GM19240 (cell line): ENCODE results near the gene ZFC3H1.

Experiments used
- DNase-seq: peaks from one replicate; pipeline ENCODE4 v3.0.0; 2011; ENCODE audit warnings: low spot score; ENCODE audit not compliant: insufficient read length

ZFC3H1 gene

DNA sequence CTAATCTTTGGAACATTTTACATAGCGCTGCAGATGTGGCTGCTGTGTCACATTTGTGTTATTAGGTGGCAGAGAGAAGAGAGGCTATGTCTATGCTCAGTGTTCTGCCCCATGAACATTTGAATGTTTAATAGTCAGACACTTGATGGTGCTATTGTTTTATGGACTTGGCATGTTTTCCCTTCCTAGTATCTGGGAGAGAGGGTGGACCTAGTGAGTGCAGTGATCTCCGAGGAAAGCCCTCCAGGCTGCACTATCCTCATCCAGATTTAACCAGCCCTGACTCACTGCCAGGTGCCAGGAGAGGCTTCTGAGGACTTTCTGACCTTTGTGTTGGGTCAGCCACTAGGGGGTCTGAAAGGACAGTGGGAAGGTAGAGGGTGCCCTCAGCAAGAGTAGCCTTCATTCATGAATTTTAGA is 24.3 kb downstream of the ZFC3H1 start:
- no peak for DNase-seq

DNA sequence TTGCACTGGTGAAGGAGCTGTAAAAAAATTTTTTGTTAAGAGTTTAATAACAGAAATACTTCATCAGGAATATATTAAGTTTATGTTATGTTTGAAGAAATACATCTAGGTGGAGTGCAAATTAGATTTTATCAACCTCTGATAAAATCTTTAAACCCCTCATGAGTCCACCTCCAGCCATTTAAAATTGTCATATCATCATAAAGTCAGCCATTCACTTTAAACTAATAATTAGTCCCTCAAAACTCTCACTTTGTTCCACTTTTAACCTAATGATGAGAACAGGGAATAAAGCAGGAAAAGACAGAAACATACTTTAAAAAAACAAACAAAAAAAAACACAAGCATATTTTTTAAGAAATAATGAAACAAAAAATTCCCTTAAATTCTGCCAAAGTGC is 25.1 kb downstream of the ZFC3H1 start:
- no peak for DNase-seq

DNA sequence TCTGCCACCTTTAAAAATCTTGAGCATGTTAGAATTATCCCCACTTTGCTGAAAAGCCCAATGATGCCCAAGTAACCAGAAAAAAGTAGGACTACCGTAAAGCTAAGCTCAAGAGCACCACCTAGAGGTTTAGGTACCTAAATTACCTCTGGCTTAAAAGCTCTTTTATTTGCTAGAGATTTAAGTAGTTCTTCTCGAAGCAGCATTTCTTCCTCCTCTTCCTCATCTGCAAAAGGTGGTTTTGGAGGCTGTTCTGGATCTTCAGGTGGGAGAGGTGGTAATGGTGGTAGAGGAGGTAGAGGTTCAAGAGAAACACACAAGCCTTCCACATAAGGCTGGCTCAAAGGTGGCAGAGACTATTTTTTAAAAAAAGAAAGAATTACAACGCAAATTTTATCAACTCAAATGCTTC is 26.9 kb downstream of the ZFC3H1 start:
- DNase-seq = peak; percentile 12

DNA sequence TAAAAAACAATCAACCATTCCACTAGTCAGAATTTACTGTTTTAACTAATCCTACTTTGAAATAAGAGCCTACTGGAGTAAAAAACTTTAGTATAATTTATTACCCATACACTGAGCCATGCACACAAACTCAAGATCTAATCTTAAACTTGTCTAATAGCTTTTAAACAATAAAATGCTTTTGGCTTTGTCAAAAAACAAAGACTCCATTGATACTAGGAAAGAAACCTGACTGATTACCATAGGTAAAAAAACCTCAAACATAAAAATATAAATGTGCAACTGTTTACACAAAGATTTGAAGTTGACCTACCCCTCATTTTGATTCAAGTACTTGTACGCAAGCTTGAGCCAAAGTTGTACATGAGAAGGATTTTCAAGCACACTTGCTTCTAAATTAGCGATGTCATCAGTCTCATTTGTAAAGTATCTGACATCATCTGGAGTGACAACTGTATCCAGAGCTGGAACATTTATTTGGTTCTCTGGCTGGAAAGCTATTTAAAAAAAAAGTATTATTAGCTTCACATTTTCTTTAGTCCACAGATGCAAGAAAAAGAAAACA is 36.1 kb downstream of the ZFC3H1 start:
- DNase-seq = no peak

DNA sequence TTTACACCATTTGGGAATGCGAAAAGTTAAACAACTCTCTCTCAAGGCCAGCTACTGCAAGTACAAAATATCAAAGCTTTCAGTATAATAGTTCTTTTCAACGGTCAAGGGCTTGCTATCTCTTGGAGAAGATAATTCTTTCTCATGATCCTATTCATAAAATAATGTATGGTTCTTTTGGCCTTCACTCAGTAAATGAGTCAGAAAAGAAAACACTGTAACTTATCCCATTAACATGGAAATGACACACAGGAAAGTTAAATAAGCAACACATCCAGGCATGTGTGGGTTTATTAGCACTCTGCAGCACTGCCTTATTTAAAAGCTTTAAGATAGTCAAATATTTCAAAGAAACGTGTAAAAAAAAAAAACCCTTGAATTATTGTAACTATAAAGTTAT is 36.9 kb downstream of the ZFC3H1 start:
- DNase-seq = no peak

DNA sequence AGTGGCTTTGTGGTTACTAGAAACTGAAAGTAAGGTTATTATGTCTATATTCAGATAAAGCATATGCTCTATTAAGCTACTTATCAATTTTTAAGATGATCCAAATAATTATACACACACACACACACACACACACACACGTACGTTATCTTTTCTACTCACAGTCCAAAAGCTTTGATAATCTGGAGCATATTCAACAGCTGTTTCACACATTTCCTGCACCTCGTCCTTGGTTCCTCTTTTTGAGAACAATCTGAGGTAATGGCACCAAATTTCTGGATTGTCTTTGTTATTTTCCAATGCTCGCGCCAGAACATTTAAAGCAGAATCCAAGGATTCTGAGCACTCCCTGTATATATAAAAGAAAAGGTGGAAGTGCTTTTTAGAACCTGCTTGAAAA is 37.5 kb downstream of the ZFC3H1 start:
- DNase-seq = no peak

DNA sequence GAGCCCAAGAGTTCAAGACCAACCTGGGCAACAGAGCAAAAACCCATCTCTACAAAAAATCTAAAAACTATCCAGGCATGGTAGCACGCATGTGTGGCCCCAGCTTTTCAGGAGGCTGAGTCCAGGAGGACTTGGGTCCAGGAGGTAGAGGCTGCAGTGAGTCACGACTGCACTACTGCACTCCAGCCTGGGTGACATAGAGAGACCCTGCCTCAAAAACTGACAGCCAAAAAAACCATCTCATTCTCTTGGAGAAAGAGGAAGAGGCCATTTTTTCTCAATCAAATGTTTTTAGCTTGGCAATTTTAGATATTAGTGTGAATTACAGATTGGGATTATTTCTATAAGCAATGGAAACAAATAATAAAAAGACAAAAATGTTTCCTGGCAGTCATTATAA is 38.2 kb downstream of the ZFC3H1 start:
- DNase-seq = no peak

DNA sequence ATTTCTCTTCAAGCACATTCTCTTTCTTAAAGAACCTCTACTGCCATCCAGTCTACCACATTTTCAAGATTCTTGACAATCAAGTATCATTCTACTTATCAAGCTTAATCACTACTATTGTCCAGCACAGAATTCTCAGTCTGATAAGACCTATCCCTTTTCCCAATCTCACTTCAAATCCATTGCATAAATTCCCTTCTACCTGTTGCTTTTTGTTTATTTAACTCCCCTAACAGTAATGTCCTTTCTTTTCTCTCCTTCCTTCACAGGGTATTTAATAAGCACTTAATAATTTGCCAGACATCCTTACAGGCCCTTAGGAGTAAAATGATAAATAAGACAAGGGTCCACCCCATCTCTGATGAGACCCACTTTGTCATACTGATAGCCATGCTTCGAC is 41.7 kb downstream of the ZFC3H1 start:
- DNase-seq = no peak

DNA sequence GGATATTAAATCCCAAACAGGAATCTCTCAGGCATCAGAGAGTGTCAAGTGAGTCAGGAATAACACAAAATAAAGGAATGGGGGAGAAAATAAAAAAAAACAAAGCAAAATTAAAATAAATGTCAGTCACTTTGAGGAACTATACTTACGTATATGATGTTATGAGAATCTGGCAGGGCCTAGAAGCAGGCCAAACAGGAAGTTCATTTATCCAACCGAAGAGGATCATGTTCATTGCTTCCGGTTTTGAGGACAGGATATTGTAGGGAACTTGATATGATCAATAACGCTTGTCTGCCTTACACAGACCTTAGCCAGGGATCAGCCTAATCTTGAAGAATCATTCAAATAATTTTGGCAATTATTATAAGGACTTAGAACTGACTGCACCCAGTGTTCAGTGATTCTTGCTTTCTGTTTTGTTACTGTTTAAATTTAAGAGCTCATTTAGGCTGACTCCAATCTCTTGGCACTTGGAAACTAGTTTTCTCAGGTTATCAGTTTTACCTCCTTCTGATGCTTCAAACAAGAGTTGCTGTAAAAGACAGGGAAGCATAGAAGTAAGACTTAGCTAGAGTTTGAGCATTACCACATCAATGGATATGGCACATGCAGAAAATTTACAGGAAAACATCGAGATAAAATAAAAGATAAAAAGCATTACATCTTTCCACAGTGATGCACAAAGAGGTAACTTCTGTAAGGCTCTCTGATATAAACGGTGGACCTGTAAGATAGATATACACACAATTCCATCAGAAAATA is 53.4 kb downstream of the ZFC3H1 start:
- no peak for DNase-seq

DNA sequence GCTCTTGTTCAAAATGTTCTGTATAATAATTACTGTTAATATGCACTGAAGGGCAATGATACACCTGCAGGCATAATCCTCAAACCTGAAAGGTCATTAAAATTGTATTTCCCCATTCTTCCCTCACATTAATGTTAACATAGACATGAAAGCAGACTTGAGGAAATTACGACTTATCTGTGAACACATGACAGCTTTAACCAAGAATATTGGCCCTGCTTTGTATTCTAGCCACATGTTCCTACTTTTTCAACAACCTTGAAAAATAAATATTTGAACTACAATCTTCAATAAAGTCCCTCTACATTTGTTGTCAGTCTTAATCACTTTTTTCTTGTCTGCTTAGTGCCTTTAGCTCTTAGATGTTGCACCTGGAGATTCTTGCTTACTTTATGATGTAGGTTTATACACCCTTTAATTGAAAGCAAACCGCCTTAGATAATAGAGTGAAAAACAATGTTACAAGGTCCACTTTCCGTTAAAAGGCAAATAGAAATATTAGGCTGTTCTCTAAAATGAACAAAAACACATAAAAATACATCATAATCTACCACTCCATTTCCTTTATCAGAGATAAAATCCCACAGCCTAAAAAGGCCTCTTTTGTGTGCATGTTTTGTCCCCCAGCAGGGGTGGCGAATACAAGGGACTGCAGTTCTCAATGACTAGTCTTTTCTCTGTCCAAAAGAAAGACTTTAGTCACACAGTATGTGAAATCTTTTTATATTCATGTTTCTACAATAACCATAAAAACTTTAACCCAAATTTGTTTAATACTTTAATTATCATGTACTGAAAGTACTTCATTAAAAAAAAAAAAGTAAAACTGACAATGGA is 55.9 kb downstream of the ZFC3H1 start:
- no peak for DNase-seq

DNA sequence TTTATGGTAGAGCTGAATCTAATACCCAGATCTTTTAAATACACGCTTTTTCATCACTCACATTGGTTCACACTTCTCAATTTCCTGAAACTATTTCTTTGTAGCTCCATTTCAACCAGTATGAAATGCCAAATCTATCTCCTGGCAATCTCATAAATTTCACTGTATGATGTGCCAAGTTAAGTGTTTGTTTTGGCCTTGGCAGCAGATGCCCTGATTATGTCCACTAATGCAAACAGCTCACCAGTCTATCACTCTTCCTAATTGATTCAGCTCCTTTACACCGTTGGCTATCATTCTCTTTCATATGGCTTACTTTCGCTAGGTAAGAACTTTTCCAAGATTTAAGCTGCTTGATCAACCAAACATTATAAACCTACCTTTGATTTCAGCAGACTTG is 58.6 kb downstream of the ZFC3H1 start:
- no peak for DNase-seq

DNA sequence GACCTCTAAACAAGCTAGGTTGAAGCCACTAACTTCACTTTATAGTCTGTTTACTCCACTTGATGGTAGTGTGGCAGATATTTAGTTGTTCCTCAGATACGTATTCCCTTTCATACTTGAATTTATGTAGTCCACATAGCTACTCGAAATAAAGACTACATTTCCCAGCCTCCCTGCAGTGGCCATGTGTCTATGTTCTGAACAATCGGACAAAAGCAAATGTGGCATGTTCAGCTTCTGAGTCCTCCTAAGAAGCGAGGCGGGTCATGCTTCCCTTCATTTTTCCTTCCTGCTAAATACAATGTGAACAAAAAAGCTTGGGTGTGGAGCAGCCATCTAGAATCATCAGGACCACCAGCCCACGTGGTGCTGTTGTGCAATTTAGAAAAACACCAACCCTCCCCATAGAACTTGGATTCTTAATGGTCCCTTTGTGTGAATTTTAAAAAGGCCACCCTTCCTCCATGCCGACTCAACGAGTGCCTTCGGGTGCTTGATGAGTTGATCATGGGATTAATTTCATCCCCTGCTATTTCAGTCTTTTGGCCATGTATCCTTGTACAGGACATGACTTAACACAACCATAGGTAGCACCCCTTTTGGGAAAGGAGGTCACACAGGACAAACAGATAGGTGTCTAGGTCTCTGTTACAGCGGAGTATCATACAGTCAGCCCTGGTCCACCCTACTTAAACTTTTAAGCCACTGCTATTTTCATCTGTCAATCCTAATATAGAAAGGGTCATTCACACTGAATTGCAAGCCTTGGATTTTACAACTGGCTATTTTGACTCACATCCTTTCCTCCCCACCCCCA is 60.7 kb downstream of the ZFC3H1 start:
- no peak for DNase-seq

DNA sequence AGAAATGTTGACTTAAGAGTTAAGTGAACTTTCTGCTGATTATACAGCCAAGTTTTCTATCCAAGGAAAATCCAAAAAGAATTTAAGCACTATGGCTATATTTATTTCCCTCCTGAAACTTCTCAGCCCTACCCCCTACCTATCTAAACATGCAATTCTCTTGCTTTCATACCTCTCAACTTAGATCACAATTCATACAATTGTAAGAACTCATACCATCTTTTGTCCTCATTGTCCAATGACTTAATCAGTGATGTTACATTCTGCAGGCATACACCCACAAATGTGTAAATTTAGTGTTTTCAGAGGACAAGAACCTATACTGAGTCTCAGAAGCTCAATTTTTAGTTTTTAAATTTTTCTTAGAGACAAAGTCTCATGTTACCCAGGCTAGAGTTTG is 62.1 kb downstream of the ZFC3H1 start:
- no peak for DNase-seq

DNA sequence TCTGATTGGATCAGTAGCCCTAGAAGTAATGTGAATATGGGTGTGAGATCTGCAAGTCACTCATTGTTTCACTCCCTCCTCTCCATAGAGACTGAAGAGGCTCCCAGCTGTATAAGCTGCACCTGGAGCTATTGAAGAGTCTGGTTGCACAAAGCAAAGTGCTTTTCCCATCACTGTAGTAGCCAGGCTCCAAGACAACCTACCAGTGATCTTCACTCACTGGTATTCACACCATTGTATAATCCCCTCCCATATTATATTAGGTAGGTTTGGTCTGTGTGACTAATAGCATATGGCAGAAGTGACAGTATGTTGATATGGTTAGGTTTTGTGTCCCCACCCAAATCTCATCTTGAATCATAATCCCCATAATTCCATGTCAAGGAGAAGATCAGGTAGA is 64.4 kb downstream of the ZFC3H1 start:
- no peak for DNase-seq

DNA sequence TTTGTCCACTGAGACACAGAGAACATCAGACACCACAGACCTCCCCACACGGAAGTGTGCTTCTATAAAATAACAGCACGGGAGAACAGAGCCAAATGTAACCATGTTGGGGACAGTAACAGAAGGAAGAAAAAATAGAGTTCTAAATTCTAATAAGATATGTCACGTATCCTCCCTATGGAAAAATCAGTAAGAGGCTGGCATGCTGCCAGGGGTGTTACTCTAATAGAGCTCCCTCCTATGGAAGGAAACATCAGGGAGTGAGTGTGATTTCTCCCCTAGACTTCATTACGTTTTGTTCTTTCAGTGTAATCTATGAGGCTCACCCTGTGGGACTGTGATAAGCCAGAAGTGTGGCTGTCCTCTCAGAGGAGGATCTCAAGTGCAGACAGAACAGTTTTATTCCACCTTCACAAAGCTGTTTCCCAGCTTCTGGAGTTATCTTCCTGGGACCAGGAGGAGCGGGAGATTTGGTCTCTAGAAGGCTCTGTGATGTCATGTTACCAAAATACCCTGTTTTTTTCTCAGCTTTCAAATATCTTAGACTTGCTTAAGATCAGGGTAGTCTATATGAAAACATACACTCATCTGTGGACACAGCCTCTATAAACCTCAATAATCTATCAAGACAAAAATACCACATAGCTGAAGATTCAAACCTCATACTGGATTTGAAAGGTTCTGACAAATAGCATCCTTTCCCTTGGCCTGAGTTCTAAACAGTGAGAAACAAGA is 69.3 kb downstream of the ZFC3H1 start:
- DNase-seq = no peak

DNA sequence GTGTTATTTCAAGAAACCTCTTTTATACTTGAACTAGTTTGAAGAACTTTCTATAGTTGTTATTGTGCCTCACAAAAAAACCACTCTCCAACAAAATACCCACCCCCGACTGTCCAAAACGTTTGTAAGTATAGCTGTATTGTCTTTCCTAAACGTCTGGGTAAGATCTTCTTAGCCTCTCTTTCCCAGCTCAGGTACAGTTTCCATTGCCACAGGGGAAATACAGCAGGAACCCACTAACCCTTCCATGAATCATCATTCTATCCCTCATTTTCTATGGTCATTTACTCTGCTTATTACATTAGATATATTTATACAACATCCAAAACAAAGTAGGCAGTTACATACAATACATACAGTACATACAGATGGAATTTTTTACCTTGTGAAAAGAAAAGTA is 70.8 kb downstream of the ZFC3H1 start:
- DNase-seq = no peak

DNA sequence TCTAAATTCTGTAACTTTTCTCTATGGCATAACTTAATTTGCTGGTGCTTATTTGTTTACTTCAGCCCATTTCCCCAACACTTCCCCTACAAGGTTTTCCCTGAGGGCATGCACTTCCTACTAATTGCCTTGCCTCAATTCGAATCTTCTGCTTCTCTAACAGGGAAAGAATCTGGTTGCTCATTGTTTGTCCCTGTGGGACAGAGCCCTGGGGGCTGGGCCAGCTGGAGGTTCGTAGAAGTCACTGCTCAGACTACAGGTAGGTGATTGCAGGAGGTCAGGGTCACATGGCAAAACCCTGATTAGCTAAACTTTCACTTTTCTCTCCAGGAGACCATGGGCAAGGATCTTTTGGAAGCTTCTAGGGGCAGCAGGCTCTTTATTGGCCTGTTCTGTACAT is 72.0 kb downstream of the ZFC3H1 start:
- no peak for DNase-seq

DNA sequence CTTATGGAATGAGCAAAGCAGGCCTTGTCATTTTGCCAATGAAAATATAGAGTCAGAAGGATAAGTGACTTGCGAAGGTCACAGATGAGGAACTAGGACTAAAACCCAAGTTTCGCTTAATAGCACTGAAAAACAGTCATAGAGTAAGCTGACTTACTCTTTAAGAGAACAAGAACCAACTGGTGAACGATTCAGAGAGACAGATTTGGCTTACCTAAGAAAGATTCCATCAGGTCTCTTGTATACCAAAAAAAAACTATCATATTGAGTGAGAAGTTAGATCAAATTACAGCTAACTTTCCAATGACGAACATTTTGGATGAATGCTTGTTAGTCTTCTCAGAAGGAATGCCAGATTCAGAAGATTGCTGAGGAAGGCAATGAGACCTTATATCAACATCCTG is 74.2 kb downstream of the ZFC3H1 start:
- no peak for DNase-seq

DNA sequence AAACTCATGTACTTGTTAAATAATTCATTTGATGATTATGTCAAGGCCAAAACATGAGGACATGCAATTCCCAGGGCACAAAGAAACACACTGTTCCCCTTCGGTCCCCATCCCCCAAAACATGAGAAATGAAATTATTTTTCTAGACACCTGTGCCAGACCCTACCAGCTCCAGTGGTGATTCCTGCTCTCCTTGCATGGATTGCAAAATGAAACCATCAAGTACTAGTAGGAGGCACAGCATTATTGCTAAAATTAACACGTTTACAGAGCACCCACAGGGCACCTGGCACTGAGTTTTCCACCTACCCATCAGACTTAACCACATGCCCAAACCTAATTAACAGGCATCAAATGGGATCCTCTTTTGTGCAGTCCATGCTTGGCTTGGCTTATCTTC is 76.6 kb downstream of the ZFC3H1 start:
- no peak for DNase-seq

DNA sequence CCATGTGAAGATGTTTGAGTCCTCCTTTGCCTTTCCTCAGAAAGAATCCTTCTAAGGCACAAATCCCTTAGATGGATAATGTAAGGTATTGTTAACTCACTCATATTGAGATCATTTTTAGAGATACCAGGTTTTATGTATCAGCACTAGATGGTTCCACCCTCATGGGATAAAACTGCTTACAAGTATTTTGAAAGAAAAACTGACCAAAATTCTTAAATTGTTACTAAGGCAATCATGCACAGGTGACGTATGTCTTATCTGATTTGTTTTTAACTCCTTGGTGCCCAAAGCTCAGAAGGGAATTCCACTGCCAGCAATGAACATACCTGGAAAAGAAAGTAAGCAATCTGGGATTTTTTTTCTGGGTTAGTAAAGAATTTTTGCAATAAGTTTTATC is 78.4 kb downstream of the ZFC3H1 start:
- DNase-seq = no peak

DNA sequence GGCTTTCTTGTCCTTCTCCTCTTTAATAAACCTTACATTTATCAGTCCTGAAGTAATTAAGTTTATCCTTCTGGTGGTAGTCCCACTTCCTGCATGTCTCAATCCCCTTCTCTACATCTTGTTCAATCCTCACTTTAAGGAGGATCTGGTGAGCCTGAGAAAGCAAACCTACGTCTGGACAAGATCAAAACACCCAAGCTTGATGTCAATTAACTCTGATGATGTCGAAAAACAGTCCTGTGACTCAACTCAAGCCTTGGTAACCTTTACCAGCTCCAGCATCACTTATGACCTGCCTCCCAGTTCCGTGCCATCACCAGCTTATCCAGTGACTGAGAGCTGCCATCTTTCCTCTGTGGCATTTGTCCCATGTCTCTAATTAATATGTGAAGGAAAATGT is 79.3 kb downstream of the ZFC3H1 start:
- DNase-seq = no peak
